Measurements from ENCODE around the gene MAPT. TPM values are rescaled to one million over a fixed set of nuclear protein-coding genes. Genes with fewer than 3 reads are reported as not detected.

The MAPT gene
- total RNA-seq, 1 donor from 2014 or later, result 3.5 TPM

DNA sequence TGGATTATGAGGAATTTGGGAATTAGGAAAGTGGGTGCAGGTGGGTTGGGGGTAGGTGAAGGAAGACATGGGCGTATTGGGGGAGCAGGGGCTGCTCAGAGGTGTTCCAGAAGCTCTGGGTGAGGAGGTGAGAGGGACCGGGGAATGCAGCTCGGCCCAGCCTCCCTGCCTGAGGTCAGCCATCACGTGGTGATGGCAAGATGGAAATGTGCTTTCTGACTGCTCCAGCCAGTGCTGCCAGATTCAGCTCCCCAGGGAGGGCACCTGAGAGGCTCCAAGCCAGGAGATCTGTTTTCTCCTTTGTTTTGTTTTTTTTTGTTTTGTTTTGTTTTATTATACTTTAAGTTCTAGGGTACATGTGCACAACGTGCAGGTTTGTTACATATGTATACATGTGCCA, 69.5 kb downstream of the MAPT start:
- no peak for DNase-seq (ENCODE audit: extremely low spot score, unreplicated experiment)
- Mint-ChIP-seq H3K4me3 (no peak overlapping the region), H3K36me3 (no peaks in the 10 kb centered on the region), H3K27me3 (peaks cover 21% of the 10 kb centered on the region), H3K27ac (no peak overlapping the region), H3K9me3 (no peaks in the 10 kb centered on the region), H3K4me1 (ENCODE audit: unreplicated experiment) (no peaks in the 10 kb centered on the region)
- TF ChIP-seq, protein P1, sequence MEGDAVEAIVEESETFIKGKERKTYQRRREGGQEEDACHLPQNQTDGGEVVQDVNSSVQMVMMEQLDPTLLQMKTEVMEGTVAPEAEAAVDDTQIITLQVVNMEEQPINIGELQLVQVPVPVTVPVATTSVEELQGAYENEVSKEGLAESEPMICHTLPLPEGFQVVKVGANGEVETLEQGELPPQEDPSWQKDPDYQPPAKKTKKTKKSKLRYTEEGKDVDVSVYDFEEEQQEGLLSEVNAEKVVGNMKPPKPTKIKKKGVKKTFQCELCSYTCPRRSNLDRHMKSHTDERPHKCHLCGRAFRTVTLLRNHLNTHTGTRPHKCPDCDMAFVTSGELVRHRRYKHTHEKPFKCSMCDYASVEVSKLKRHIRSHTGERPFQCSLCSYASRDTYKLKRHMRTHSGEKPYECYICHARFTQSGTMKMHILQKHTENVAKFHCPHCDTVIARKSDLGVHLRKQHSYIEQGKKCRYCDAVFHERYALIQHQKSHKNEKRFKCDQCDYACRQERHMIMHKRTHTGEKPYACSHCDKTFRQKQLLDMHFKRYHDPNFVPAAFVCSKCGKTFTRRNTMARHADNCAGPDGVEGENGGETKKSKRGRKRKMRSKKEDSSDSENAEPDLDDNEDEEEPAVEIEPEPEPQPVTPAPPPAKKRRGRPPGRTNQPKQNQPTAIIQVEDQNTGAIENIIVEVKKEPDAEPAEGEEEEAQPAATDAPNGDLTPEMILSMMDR (conservative IDR thresholded peaks at IDR 0.05), result no peak

DNA sequence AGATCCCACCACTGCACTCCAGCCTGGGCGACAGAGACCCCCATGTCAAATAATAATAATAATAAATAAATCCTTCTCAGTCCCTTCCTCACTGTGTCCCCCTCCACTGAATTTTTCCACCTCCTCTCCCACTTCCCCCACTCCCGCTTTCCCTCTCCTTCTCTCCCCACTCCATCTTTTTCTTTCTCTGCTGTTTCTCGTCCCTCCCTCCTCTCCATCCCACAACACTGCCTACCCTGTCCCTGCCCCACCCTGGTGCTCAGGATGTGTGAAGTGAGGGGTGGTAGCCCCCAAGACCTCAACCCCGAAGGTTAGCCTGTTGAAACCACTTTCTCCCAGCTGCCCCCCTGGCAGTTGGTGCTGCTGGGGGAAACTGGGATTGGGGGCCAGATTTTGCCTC, 70.3 kb downstream of the MAPT start:
- Mint-ChIP-seq H3K27me3 (peaks cover 22% of the 10 kb centered on the region), H3K4me1 (ENCODE audit: unreplicated experiment) (no peaks in the 10 kb centered on the region), H3K4me3 (no peak overlapping the region), H3K27ac (no peak overlapping the region), H3K9me3 (no peaks in the 10 kb centered on the region), H3K36me3 (no peaks in the 10 kb centered on the region)
- TF ChIP-seq, protein P1 (conservative IDR thresholded peaks at IDR 0.05), result no peak
- no peak for DNase-seq (ENCODE audit: extremely low spot score, unreplicated experiment)

DNA sequence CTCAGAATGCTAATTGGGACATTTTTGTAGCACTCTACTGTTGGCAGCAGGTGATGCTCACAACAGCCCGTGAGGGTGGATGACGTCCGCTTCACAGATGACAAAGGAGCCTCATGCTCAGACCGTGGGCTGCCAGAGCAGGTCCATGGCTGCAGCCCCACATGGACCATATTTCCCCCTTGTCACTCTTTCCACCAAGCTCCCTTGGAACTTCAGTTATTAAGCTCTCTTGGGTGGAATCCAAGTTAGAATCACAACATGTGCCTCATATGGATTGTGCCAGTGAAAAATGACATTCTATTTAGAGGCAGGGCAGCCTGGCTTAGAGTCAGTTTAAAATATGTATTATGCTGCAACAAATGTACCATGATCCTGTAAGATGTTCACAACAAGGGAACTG, 71.5 kb downstream of the MAPT start:
- H3K27me3 Mint-ChIP-seq, result peaks cover 27% of the 10 kb centered on the region

DNA sequence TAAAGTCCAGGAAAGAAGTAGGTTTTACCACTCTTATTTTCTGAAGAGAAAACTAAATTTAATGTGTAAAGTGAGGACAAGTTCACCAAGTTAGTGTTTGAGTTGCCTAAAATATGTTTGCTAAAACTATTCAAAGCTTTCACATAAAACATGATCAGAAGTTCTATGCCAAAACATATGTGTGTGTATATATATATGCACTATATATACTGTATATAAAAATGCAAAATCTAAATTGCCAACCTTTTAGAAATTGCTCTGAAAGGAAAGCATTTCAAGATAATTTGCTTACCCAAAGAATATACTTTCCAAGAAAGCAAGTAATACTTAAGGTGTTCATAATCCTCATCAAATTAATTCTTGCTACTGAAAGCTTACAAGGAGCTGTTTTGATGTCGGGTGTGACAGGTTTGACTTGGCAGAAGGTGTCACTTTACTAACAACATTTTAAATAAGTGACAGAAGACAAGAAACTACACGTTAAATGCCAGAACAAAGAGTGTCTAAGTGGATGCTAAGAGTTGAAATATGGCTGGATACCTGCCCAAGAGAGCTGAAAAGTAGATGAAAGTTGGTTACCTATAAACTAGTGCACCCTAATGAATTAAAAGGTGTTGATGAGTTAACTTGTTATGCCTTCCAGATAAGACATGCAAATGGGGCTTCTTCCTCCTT, 72.4 kb downstream of the MAPT start:
- peaks cover 27% of the 10 kb centered on the region for H3K27me3 Mint-ChIP-seq

More for the DNA sequence above, 71.5 kb downstream of the MAPT start:
- no peak overlapping the region for H3K27ac Mint-ChIP-seq
- no peaks in the 10 kb centered on the region for H3K4me1 Mint-ChIP-seq (ENCODE audit: unreplicated experiment)
- TF ChIP-seq, protein P1 (conservative IDR thresholded peaks at IDR 0.05), result no peak
- H3K9me3 Mint-ChIP-seq, result no peaks in the 10 kb centered on the region
- H3K36me3 Mint-ChIP-seq, result no peaks in the 10 kb centered on the region
- no peak overlapping the region for H3K4me3 Mint-ChIP-seq
- DNase-seq (ENCODE audit: extremely low spot score, unreplicated experiment), result no peak

DNA sequence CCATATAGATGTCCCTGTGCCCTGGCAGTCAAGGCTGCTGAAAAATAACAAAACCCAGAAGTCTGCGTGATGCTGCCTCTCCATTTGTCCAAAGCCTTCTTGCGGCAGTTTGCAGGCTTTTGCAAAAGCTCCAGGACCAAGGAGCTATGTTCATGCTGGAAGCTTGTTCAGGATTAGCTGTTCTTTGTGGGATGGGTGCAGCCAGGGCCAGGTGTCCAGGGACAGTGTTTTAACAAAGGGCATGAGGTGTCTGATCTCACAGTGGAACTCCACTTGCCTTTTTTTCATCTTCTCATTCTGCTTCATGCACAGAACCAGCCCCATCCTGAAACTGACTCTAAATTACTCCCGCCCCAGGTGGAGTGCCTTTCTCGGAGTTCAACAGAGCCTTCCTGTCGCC, 73.0 kb downstream of the MAPT start:
- no peak for DNase-seq (ENCODE audit: extremely low spot score, unreplicated experiment)
- Mint-ChIP-seq H3K36me3 (no peaks in the 10 kb centered on the region), H3K27me3 (peaks cover 29% of the 10 kb centered on the region), H3K4me1 (ENCODE audit: unreplicated experiment) (no peaks in the 10 kb centered on the region), H3K27ac (no peak overlapping the region), H3K9me3 (no peaks in the 10 kb centered on the region), H3K4me3 (no peak overlapping the region)
- TF ChIP-seq, protein P1 (conservative IDR thresholded peaks at IDR 0.05), result no peak

More for the DNA sequence above, 72.4 kb downstream of the MAPT start:
- Mint-ChIP-seq H3K27ac (no peak overlapping the region), H3K9me3 (no peaks in the 10 kb centered on the region), H3K4me3 (no peak overlapping the region), H3K36me3 (no peaks in the 10 kb centered on the region), H3K4me1 (ENCODE audit: unreplicated experiment) (no peaks in the 10 kb centered on the region)
- no peak for DNase-seq (ENCODE audit: extremely low spot score, unreplicated experiment)
- TF ChIP-seq, protein P1 (conservative IDR thresholded peaks at IDR 0.05), result no peak
